HG03108 (cell line): ENCODE measurements around the gene RABGAP1L.
"Not testable (repeated sequence)": the region's sequence is repeated elsewhere in the genome, so short reads cannot be mapped to it uniquely, and the experiment has no call there.

Experiments used
- ATAC-seq: cut with Tn5 transposase; IDR thresholded peaks from one replicate; pipeline ENCODE4 v1.9.1; 2021; ENCODE audit warnings: moderate library complexity; ENCODE audit not compliant: unreplicated experiment

RABGAP1L gene

DNA sequence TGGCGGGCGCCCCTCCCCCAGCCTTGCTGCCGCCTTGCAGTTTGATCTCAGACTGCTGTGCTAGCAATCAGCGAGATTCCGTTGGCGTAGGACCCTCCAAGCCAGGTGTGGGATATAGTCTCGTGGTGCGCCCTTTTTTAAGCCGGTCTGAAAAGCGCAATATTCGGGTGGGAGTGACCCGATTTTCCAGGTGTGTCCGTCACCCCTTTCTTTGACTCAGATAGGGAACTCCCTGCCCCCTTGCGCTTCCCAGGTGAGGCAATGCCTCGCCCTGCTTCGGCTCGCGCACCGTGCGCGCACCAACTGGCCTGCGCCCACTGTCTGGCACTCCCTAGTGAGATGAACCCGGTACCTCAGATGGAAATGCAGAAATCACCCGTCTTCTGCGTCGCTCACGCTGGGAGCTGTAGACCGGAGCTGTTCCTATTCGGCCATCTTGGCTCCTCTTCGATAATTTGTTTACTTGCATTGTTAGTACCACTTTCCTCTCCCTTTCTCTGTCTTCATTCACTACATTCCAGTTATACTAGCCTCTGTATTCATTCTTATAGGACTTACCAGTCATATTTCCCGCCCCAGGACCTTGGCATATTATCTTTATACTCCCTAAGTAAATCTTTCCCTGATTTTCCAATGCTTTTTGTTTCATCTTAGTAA is 79.7 kb downstream of the RABGAP1L start:
- ATAC-seq, result not testable (repeated sequence)

DNA sequence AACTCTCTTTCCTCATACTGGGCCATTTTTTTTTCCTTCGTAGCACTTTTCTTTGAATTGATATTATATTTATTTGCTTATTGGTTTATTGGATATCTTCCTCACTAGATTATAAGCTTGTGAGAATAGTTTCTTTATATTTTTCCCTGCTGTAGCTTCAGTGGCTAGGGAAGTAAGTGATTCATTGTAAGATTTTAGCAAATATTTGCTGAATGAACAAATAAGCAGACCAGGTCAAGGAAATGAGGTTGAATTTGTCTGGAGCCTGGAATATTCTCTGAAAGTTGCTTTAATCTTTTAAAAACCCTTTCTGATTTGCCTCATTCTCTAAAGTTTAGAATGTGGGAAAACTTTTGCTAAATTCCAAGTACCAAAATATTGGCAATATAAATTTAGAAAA is 80.2 kb downstream of the RABGAP1L start:
- ATAC-seq, result no peak

DNA sequence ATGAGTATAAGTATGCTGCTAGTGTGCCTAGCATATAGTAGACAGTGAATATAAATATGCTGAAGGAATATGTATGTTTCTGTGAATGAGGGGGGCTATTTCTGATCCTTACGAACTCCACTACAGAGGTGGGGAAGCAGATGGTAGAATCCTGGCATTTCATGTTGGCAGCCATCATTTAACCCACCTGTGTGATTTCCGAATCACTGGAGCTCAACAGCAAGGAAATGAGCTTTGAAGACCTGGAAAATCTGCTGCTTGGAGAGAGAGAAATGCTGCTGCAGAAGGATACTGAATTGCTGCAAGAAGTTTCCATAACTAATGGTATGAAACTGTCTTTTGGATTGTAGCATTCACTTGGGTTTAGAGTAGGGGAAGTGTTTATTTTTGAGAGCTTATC is 83.5 kb downstream of the RABGAP1L start:
- ATAC-seq, result no peak

DNA sequence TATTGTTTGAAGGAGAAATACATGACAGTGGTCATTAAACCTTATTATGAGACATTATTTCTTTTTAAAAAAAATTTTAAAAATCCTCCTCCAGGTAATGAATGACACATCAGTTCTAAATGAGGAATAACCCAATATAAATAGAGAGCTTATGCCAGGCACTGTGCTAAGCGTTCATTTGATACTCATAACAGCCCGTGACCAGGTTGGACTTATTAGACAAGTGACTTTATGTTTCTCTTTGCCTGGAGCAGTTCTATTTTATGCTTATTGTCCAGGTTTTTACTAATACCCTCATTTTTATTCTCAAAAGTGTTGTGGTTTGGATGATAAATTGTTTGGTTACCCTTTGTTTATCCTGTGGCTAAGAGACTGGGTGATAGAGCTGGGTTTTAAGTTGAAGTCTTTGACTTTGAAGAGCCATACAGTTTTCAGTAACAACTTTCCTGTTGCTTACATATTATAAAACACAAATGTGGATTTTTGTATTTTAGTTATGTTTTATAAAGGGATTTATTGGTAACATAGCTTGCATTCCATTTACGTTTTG is 84.2 kb downstream of the RABGAP1L start:
- no peak for ATAC-seq

DNA sequence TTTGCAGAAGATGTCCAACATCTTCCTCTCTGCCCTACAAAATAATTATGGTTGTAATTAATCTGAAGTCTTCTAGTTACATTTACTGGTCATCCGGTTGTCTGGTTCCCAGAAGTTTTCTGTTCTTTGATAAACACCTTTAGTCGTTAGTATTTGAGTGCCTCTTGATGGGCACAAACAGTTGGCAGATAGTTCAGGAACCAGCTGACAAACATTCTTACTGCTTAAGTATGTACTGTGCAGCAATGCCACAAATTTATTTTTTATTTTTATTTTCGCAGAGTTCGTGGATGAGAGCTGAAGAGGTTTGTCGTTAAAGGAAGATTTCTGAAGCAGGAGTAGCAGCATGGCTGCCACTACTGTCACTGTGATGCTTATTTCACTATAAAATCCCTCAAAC is 84.7 kb downstream of the RABGAP1L start:
- ATAC-seq, result no peak

DNA sequence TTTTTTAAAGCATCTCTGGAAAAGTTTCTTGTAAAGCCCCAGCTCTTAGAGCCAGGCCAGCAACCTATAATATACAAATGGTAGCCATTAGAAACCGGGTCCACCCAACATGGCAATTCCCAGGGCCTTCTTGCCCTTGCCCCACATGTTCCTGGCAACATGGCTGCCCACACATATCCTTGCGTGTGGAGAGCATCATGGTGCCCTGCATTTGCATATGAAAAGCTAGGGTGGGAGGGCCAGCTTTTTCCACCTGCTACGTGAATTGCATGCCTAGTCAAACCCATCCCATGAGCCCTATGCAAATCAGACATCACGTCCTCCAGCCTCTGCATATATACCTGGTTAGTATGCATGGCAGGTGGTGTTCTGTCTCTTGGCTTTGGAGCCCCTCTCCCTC is 88.2 kb downstream of the RABGAP1L start:
- ATAC-seq, result no peak

DNA sequence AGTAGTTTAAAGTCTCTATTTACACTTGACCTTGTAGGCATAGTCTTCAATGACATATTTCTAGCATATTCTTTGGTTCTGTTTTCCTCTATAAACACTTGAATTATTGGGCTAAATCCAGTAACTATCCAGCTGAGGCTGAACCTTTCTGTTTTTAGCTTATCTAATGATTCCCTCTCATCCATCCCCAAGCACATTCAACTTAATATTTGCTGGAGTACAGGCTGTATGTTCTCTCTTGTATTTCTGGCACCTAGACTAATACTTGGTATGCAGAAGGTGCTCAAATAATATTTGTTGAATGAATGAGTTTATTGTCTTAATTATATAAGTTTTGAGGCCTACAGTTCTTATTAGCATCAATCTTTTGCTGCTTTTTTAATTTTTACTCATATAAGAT is 88.7 kb downstream of the RABGAP1L start:
- ATAC-seq, result no peak

DNA sequence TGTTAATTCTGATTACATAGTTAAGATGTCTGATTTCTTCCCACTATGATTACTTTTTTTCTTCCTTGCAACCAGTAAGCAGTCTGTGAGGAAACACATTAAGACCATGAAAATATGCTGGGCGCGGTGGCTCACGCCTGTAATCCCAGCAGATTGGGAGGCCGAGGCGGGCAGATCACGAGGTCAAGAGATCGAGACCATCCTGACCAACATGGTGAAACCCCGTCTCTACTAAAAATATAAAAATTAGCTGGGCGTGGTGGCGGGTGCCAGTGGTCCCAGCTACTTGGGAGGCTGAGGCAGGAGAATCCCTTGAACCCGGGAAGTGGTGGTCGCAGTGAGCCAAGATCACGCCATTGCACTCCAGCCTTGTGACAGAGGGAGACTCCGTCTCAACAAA is 97.1 kb downstream of the RABGAP1L start:
- ATAC-seq, result not testable (repeated sequence)

DNA sequence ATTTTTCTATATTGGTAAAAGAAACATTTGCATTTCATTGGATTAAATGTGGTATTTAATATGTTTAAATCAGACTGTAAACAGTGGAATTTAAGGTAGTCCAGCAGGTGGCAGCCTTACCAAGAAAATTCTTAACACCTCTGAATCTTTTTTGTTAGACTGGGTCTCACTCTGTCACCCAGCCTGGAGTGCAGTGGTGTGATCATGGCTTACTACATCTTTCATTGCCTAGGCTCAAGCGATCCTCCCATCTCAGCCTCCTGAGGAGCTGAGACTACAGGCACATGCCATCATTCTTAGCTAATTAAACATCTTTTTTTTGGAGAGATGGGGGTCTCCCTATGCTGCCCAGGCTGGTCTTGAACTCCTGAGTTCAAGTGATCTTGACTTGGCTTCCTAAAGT is 98.8 kb downstream of the RABGAP1L start:
- ATAC-seq, result no peak

DNA sequence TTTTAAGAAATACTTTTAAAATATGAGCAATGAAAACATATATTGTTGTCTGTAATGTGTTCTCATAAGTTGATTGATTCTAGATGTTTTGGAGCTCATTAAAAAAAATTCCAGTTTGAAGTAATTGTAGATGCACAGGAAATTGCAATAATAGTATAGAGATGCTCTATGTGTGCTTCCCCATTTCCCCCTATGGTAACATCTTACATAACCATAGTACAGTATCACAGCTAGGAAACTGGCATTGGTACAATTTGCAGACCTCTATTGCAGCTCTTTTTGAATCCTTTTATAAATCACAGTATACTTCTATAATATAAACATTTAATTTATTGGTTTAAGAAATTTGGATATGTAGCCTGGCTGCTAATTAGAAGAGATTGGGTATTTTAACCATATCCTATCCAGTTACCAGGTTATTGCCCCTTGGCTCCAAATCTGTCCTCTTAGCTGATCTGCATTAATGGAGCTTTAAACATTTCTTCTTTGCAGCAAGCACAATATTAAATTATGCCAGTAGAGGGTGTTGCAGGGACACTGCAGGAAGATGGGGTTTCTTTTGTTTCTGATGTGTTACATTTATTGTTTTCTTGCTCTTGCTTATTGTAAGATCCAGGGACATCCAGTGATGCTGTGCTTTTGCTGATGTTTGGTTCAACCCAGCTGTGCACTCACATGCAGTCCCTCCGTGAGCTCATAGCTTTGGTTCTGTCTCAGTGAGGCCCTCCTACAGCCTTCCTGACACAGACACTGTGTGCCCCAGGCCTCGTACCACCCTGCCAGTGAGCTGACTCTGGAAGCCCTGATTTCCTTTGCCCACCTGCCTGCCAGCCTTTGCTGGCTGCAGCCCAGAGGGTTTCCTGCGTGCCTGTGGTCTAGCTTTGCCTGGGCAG is 103.3 kb downstream of the RABGAP1L start:
- no peak for ATAC-seq

DNA sequence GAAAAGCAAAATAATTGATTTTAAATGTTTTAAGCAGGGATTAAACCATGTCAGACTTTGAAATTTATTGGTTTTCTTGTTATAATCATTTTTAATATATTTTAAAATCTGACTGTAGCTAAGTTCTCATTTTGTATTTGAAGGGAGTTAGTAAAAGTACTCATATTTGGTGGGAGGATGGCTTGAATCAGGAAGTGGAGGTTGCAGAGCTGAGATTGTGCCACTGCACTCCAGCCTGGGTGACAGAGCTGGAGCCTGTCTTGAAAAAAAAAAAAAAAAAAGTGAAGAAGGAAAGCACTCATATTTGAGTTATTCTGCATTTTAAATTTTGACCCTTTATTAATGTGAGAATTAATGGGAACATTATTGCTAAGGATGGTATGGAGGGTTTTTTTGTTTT is 106.0 kb downstream of the RABGAP1L start:
- ATAC-seq, result no peak

DNA sequence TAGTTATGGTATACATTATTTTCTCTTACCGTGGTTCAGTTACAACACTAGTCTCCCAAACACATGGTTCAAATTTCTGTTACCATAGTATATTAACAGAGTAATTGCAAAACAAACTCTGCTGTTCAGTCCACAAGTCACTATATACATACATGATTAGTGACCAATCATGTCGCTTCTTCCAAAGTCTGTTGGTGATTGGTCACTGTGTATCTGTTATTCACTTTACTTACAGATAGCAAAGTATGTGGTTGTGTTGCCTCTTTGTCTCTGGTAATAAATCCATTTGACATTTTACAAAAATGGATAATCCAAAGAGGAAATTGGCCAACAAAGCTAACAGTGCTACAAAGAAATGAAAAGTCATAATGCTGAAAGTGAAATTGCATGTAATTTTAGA is 107.2 kb downstream of the RABGAP1L start:
- ATAC-seq, result no peak

DNA sequence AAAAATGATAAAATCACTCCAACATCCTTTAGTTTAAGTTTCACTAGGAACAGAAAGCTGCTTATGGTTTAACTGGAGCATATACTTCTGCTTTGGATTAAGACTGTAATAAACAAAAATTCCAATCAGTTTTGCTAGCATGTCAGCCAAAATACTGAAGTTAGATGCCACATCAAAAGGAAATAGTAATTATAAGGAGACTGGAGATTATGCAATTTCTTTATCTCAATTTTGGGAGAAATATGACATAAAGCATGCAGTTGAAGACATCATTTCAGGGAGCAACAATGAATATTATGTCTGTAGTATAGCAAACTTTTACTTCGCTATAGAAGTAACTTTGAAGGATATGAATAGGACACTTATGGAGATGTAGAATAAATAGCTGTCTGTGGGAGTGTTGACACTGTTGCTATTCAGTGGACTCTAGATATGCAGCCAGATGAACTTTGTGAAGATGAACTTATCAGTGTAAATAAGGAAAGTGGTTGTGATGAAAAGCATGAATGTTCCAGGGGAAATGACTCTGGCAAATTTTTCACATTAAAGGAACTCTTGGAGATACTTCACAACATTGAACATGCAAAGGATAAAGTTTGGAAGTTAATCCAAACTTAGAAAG is 107.8 kb downstream of the RABGAP1L start:
- ATAC-seq, result no peak

DNA sequence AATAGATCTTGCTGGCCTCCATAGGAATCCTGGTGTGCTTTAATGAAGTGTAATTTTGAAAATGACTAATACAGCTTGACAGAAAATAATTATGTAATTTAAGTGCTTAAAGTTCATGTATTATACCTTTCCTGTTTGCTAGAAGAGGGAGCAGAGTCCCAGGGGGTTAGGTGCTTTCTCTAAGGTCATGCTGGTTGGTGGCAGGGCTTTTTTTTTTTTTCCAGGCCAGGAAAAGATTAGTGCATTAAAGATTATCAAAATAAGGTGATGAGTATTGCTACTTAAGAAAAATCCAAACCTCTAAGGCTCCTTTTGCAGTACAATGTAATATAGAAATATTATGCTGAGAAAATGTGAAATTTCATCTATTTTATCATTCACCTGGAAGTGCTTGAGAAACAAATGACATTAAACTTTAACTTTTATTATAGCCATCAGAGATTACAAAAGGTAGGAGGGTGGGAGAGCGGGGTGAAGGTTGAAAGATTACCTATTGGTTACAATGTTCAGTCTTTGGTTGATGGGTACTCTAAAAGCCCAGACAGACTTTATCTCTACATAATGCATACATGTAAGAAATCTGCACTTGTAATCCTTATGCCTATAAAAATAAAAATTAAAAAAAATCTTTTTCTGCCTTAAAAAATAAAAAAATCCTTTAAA is 110.8 kb downstream of the RABGAP1L start:
- no peak for ATAC-seq

DNA sequence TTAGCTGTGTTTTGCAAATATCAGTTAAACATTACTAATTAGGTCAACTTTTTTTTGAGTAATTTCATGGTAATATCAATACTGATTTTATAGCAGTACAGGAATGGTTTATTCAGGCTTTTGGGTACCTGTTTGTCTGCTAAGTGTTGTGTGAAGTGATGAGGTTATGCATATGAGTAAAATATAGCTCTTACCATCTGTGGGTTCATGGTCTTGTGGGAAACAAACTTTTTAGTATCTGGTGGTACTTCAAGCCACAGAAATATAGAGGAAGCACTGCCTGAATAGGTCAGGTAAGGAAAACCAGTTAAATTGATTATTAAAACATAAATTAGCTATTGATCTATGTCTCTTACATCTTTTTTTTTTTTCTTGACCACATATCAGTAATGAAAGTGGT is 113.9 kb downstream of the RABGAP1L start:
- ATAC-seq, result no peak

DNA sequence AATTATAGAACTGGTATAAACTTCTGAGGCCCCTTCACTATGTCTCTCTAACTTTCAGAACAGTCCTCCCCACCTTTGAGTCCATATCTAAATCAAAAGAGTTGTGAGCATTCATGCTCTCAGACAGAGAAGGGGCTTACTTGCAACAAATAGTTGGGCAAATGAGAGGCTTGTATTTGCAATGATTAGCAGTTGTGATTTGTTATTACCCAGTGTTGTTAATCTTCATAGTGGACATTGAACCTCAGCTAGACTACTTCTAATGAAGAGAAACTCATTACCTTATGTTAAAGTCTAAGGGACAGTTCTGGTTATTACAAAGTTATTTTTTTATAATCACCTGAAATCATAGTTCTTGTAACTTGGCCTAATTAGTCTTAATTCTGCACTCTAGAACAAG is 114.5 kb downstream of the RABGAP1L start:
- ATAC-seq, result no peak

DNA sequence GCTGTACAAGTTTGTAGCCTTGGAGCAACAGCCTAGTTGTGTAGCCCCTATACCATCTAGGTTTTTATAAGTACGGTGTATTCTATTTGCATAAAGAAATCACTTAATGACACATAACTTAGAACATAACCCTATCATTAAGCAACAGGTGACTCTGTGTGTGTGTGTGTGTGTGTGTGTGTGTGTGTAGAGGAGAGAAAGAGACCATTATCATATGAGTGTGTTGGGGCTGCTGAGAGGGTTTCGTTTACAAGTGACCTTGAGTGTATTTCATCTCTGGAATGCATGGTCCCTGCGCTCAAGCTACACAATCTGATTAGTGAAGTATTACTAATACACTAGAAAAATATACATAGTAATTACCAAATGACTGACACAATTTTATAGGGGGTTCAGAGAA is 115.1 kb downstream of the RABGAP1L start:
- no peak for ATAC-seq

DNA sequence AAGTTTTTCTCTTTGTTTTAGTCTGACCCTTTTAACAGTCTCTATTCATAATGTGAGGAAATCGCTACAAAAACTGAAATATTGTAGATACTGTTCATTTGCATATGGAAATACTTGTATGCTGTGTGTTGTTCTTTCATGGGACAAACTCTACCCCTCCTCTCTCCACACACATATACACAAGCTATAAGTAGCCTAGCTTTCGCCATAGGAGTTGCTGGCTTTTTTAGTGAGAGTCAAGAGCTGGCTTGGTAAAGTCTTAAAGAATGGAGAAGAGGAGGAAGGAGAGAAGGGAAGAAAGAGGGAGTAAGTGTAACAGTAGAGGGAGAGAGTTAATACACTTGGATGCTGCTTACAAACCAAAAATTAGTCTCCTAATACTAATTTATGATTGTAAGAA is 115.6 kb downstream of the RABGAP1L start:
- no peak for ATAC-seq

DNA sequence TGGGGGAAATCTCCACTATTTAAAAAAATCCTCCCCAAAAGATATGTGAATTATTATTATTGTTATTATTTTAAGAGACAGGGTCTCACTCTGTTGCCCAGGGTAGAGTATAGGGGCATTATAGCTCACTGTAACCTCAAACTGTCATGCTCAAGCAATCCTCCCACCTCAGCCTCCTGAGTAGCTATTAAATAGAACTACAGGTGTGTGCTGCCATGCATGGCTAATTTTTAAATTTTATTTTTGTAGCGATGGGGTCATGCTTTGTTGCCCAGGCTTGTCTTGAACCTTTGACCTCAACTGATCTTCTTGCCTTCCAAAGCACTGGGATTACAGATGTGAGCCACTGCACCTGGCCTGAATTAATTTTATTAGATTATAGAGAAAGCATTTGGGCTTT is 116.8 kb downstream of the RABGAP1L start:
- ATAC-seq, result no peak

DNA sequence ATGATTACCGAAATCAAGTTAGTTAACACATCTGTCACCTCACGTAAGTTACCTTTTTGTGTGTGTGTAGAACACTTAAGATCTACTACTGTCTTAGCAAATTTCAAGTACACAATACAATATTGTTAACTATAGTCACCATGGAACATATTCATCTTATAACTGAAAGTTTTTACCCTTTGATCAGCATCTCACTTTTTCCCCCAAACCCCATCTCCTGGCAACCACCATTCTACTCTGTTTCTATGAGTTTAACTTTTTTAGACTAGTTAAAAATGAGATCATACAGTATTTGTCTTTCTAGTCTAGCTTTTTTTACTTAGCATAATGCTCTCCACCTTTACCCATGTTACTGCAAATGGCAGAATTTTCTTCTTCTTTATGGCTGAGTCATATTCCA is 124.7 kb downstream of the RABGAP1L start:
- no peak for ATAC-seq

DNA sequence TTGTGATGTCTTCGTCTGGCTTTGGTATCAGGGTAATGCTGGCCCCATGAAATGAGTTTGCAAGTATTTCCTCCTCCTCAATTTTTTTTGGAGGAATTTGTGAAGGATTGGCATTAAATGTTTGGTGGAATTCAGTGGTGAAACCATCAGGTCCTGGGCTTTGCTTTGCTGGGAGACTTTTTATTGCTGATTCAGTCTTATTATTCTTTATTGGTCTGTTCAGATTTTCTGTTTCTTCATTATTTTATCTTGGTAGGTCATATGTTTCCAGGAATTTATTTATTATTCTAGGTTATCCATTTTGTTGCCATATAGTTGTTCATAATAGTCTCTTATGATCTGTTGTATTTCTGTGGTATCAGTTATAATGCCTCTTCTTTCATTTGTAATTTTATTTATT is 126.7 kb downstream of the RABGAP1L start:
- ATAC-seq, result no peak
